ENCODE data around the gene SLC39A11. TPM values are rescaled to one million over a fixed set of nuclear protein-coding genes. Genes with fewer than 3 reads are reported as not detected.
A peak's percentile ranks its signal among the peaks of the same experiment; 100 is the strongest.

SLC39A11 gene
- total and polyA plus RNA-seq, 2 of the 13 experiments (the other 11 are each of a cell fraction or from before 2014, with no cell fraction given): 17.2 to 31.5 TPM

GRCh38 chr17:72618001-72618509 lies 474.4 kb downstream of the SLC39A11 start:
- peaks cover 71% of the 10 kb centered on the region for H3K4me1 ChIP-seq (ENCODE audit: insufficient read depth, low read length)
- peak overlapping the region; percentile 52 for H3K9ac ChIP-seq (ENCODE audit: insufficient read depth, low read depth, low read length)
- DNase-seq (ENCODE audit: low spot score) (peak; percentile 92), FAIRE-seq (peak; percentile 84), ATAC-seq (peak; percentile 70)
- peak overlapping the region; percentile 68 for H2AFZ ChIP-seq (ENCODE audit: low read length)
- peak overlapping the region; percentile 33 to 64 (median 40); a peak in 5 of 6 replicates for H3K4me3 ChIP-seq (replicated peaks in 1 of 3; ENCODE audit: insufficient read depth in 1 of 3, low read depth in 2 of 3, low read length in 3 of 3)
- no peaks in the 10 kb centered on the region for H3K36me3 ChIP-seq (replicated peaks in 1 of 2; ENCODE audit: control insufficient read depth in 1 of 2, insufficient read depth in 2 of 2, low read length in 2 of 2)
- peak overlapping the region; percentile 77 for H3K4me2 ChIP-seq (ENCODE audit: low read depth, low read length)
- no peak overlapping the region for H3K27ac ChIP-seq (ENCODE audit: extremely low read length, insufficient read depth, low read length)
- WGBS (ENCODE audit: low lambda C conversion rate): 9% methylated on average over 17 of the region's 17 CpGs
- no peaks in the 10 kb centered on the region for H3K79me2 ChIP-seq (ENCODE audit: insufficient read depth, low read length)
- no TSS peak for BruUV-seq (replicated peaks)
- H3K27me3 ChIP-seq (ENCODE audit: control insufficient read depth in 1 of 2, insufficient read depth in 2 of 2, low read length in 2 of 2): no peaks in the 10 kb centered on the region
- CTCF ChIA-PET (ENCODE audit: low intra/inter-chr PET ratio, low total read pairs): no interaction called here
- intact Hi-C loops (cut with micrococcal nuclease; ENCODE audit: unreplicated experiment): no loop called here
- in situ Hi-C loops (cut with HindIII; ENCODE audit: extremely low pct_ligation_motif_present, low pct_unique_long_range_greater_than_20kb): no loop called here
- no peaks in the 10 kb centered on the region for H3K9me3 ChIP-seq (ENCODE audit: low read length)
- no peaks in the 10 kb centered on the region for H4K20me1 ChIP-seq (ENCODE audit: insufficient read depth, low read length)
- POLR2A ChIA-PET: interaction anchor here (0.7 to 1.9 kb wide), 9 partner anchors 13 to 67 kb away, joined by 3 to 35 read pairs (median 4); no protein-coding TSS in a partner anchor
- TF ChIP-seq HINFP (CRISPR knock-in tag; IDR thresholded peaks at IDR 0.05; ENCODE audit: low read depth) (no peak), ZFX (CRISPR knock-in tag; IDR thresholded peaks at IDR 0.05; ENCODE audit: low read depth) (peak; percentile 39; the same call in 1 of the 2 replicates), PATZ1 (CRISPR knock-in tag; IDR thresholded peaks at IDR 0.05) (peak; percentile 9; the same call in 1 of the 2 replicates), ZNF292 (CRISPR knock-in tag; IDR thresholded peaks at IDR 0.05; ENCODE audit: borderline replicate concordance, low read depth) (peak; percentile 65; the same call in 1 of the 2 replicates), IKZF5 (CRISPR knock-in tag; IDR thresholded peaks at IDR 0.05) (0 out of 2 replicates have a peak, but pooled peaks have one; percentile 23), JDP2 (CRISPR knock-in tag; IDR thresholded peaks at IDR 0.05; ENCODE audit: borderline replicate concordance) (no peak), SP5 (CRISPR knock-in tag; IDR thresholded peaks at IDR 0.05; ENCODE audit: borderline replicate concordance, low read depth) (peak; percentile 72; the same call in 1 of the 2 replicates), ZNF792 (CRISPR knock-in tag; IDR thresholded peaks at IDR 0.05) (0 out of 2 replicates have a peak, but pooled peaks have one; percentile 36), POLR2A (IDR thresholded peaks at IDR 0.05; ENCODE audit: insufficient read depth in 1 of 2, low read depth in 2 of 2, low read length in 2 of 2) (peak in 1 of 2 experiments; percentile 20; a peak in 1 of 4 replicates), THAP7 (CRISPR knock-in tag; IDR thresholded peaks at IDR 0.05) (0 out of 2 replicates have a peak, but pooled peaks have one; percentile 59), SOX13 (IDR thresholded peaks at IDR 0.05) (no peak), SOX13 (CRISPR knock-in tag; conservative IDR thresholded peaks at IDR 0.05 in 1 of 2, IDR thresholded peaks at IDR 0.05 in 1 of 2) (peak in 1 of 2 experiments; percentile 23; a peak in 1 of 4 replicates), ZFP91 (CRISPR knock-in tag; IDR thresholded peaks at IDR 0.05; ENCODE audit: borderline replicate concordance) (peak; percentile 32; the same call in 1 of the 2 replicates)

Data from HepG2 (cell line).